DND-41 (cell line): Measurements from ENCODE around the gene TRAPPC5.

Experiments
- ATAC-seq: fragments of 200-7000 bp; cut with Tn5 transposase; 3 replicates; pipeline ENCODE4 v1.9.1; 2021; ENCODE audit warnings: low read depth; ENCODE audit not compliant: insufficient read depth
- DNase-seq: peaks from one replicate; pipeline ENCODE4 v3.0.0-alpha.2; 2020
- H2AFZ ChIP-seq: 2 replicates; pipeline ENCODE4 v1.6.0; 2012; ENCODE audit warnings: low read depth, low read length
- H3K27ac ChIP-seq: 2 replicates; pipeline ENCODE4 v1.5.1; 2012; ENCODE audit warnings: low read length, inconsistent platforms
- H3K27me3 ChIP-seq: fragments of 200-600 bp; sonication (generic); 2 replicates; pipeline ENCODE4 v1.6.0; 2012; ENCODE audit warnings: low read length, mild to moderate bottlenecking, inconsistent platforms; ENCODE audit not compliant: insufficient read depth, poor library complexity
- H3K36me3 ChIP-seq: 2 replicates; pipeline ENCODE4 v1.5.1; 2012; ENCODE audit warnings: low read length, inconsistent platforms; ENCODE audit not compliant: insufficient read depth
- H3K4me1 ChIP-seq: 2 replicates; pipeline ENCODE4 v1.5.1; 2012; ENCODE audit warnings: mild to moderate bottlenecking, low read length; ENCODE audit not compliant: insufficient read depth
- H3K4me2 ChIP-seq: 2 replicates; pipeline ENCODE4 v1.6.0; 2012; ENCODE audit warnings: mild to moderate bottlenecking, moderate library complexity, low read length, inconsistent platforms; ENCODE audit not compliant: insufficient read depth
- H3K4me3 ChIP-seq, 2 experiments: fragments of 200-600 bp in 1 of 2; shearing (Covaris generic) in 1 of 2; 2 replicates each; pipeline ENCODE4 v1.5.1; 2012 to 2016; ENCODE audit warnings: inconsistent platforms in 2 of 2, low read length in 2 of 2, mild to moderate bottlenecking in 2 of 2, low read depth in 1 of 2, moderate library complexity in 1 of 2
- H3K79me2 ChIP-seq: 2 replicates; pipeline ENCODE4 v1.6.0; 2012; ENCODE audit warnings: low read length, inconsistent platforms; ENCODE audit not compliant: insufficient read depth
- H3K9ac ChIP-seq: 2 replicates; pipeline ENCODE4 v1.6.0; 2012; ENCODE audit warnings: low read depth, mild to moderate bottlenecking, inconsistent platforms, low read length, moderate library complexity
- H3K9me3 ChIP-seq: 2 replicates; pipeline ENCODE4 v1.5.1; 2012; ENCODE audit warnings: low read length, moderate library complexity, mild to moderate bottlenecking, inconsistent platforms; ENCODE audit not compliant: insufficient read depth, severe bottlenecking
- H4K20me1 ChIP-seq: 2 replicates; pipeline ENCODE4 v1.6.0; 2012; ENCODE audit warnings: low read length; ENCODE audit not compliant: insufficient read depth
- CTCF ChIP-seq: IDR thresholded peaks from 2 replicates; pipeline ENCODE4 v1.5.1; 2012; ENCODE audit warnings: borderline replicate concordance, low read length, moderate library complexity, mild to moderate bottlenecking; ENCODE audit not compliant: poor library complexity, severe bottlenecking; ENCODE audit errors: extremely low read depth
- EZH2 ChIP-seq: IDR thresholded peaks from 3 replicates; pipeline ENCODE4 v1.6.1; 2012; ENCODE audit warnings: borderline replicate concordance, low read depth, mild to moderate bottlenecking, moderate library complexity, low read length, inconsistent platforms; ENCODE audit not compliant: severe bottlenecking

TRAPPC5 gene

GRCh38 chr19:7692417-7693088 is 11.9 kb downstream of the TRAPPC5 start:
- H3K4me2 ChIP-seq = no peak overlapping the region
- no peak overlapping the region for H3K27ac ChIP-seq
- H3K4me1 ChIP-seq = no peaks in the 10 kb centered on the region
- TF ChIP-seq CTCF (no peak), EZH2 (no peak)
- no peaks in the 10 kb centered on the region for H3K79me2 ChIP-seq
- ATAC-seq (no peak), DNase-seq (no peak)
- H3K9me3 ChIP-seq = no peaks in the 10 kb centered on the region
- no peak overlapping the region for H3K9ac ChIP-seq
- no peak overlapping the region for H3K4me3 ChIP-seq
- no peaks in the 10 kb centered on the region for H4K20me1 ChIP-seq
- no peaks in the 10 kb centered on the region for H3K36me3 ChIP-seq
- no peaks in the 10 kb centered on the region for H3K27me3 ChIP-seq
- no peak overlapping the region for H2AFZ ChIP-seq

GRCh38 chr19:7694499-7694898 is 13.9 kb downstream of the TRAPPC5 start:
- no peak overlapping the region for H3K4me2 ChIP-seq
- H3K27ac ChIP-seq = no peak overlapping the region
- no peak overlapping the region for H3K9ac ChIP-seq
- no peaks in the 10 kb centered on the region for H3K79me2 ChIP-seq
- ATAC-seq (no peak), DNase-seq (no peak)
- no peaks in the 10 kb centered on the region for H4K20me1 ChIP-seq
- no peaks in the 10 kb centered on the region for H3K9me3 ChIP-seq
- H3K36me3 ChIP-seq = no peaks in the 10 kb centered on the region
- TF ChIP-seq EZH2 = no peak
- no peak for TF ChIP-seq CTCF
- H3K4me1 ChIP-seq = no peaks in the 10 kb centered on the region
- H3K4me3 ChIP-seq = no peak overlapping the region
- H2AFZ ChIP-seq = no peak overlapping the region
- H3K27me3 ChIP-seq = no peaks in the 10 kb centered on the region

- H3K4me1 ChIP-seq = no peaks in the 10 kb centered on the region
- no peaks in the 10 kb centered on the region for H3K79me2 ChIP-seq
- no peaks in the 10 kb centered on the region for H3K27me3 ChIP-seq
- no peak overlapping the region for H3K4me3 ChIP-seq
- no peak overlapping the region for H2AFZ ChIP-seq
- H4K20me1 ChIP-seq = no peaks in the 10 kb centered on the region
- H3K9me3 ChIP-seq = no peaks in the 10 kb centered on the region
- no peak overlapping the region for H3K4me2 ChIP-seq
- ATAC-seq = no peak
- no peak for DNase-seq
- H3K27ac ChIP-seq = no peak overlapping the region
- H3K36me3 ChIP-seq = no peaks in the 10 kb centered on the region
- no peak overlapping the region for H3K9ac ChIP-seq
- no peak for TF ChIP-seq EZH2
- no peak for TF ChIP-seq CTCF
Observed at GRCh38 chr19:7697721-7698287, 17.2 kb downstream of the TRAPPC5 start.
